ENCODE data around the gene MITD1.
A peak's percentile ranks its signal among the peaks of the same experiment; 100 is the strongest.

The MITD1 gene

GRCh38 chr2:99180755-99181623 is at the start of gene MITD1, which contains the start of gene MRPL30:
Gene MITD1 (minus strand): TSS chr2:99181058. CDS start chr2:99180981, 77 bp downstream.
Gene MRPL30 (plus strand): TSS chr2:99181184. CDS start chr2:99186204, 5,020 bp downstream.
- peak within 1 kb of the TSS; percentile 34 to 77 for H3K27ac ChIP-seq
- no peak for TF ChIP-seq CTCF (IDR thresholded peaks at IDR 0.05)

GRCh38 chr2:99217929-99218501 is 37.2 kb upstream of the MITD1 start:
- TF ChIP-seq CTCF (IDR thresholded peaks at IDR 0.05): no peak
- H3K27ac ChIP-seq: no peak overlapping the region
- DNase-seq (ENCODE audit: low spot score): no peak
- no peak overlapping the region for H3K4me3 ChIP-seq

More at GRCh38 chr2:99180755-99181623, at the start of gene MITD1, which contains the start of gene MRPL30:
- DNase-seq (ENCODE audit: low spot score): peak; percentile 97
- peak within 1 kb of the TSS; percentile 86 for H3K4me3 ChIP-seq

- no peak for TF ChIP-seq CTCF (IDR thresholded peaks at IDR 0.05)
These were observed 35.2 kb upstream of the MITD1 start for GRCh38 chr2:99216096-99216495.

GRCh38 chr2:99205491-99205890 is 24.6 kb upstream of the MITD1 start:
- Histone ChIP-seq H3K27ac (no peak overlapping the region), H3K4me3 (no peak overlapping the region)
- no peak for TF ChIP-seq CTCF (IDR thresholded peaks at IDR 0.05)
- no peak for DNase-seq (ENCODE audit: low spot score)

More at GRCh38 chr2:99216096-99216495, 35.2 kb upstream of the MITD1 start:
- Histone ChIP-seq H3K27ac (no peak overlapping the region), H3K4me3 (no peak overlapping the region)
- DNase-seq (ENCODE audit: low spot score): no peak

GRCh38 chr2:99201959-99202678 is 21.3 kb upstream of the MITD1 start:
- TF ChIP-seq CTCF (IDR thresholded peaks at IDR 0.05): no peak
- no peak overlapping the region for H3K4me3 ChIP-seq
- DNase-seq (ENCODE audit: low spot score): no peak
- no peak overlapping the region for H3K27ac ChIP-seq

GRCh38 chr2:99200076-99200800 is 19.4 kb upstream of the MITD1 start:
- Histone ChIP-seq H3K27ac (no peak overlapping the region), H3K4me3 (no peak overlapping the region)
- TF ChIP-seq CTCF (IDR thresholded peaks at IDR 0.05): no peak
- no peak for DNase-seq (ENCODE audit: low spot score)
